GM18867 (cell line): ENCODE results near the gene PRICKLE4.
"Not testable (repeated sequence)": the region's sequence is repeated elsewhere in the genome, so short reads cannot be mapped to it uniquely, and the experiment has no call there.

Experiments
- ATAC-seq: cut with Tn5 transposase; IDR thresholded peaks from one replicate; pipeline ENCODE4 v1.9.1; 2021; ENCODE audit warnings: mild to moderate bottlenecking, moderate library complexity; ENCODE audit not compliant: unreplicated experiment

Gene PRICKLE4

GRCh38 chr6:41791305-41791704 lies 10.7 kb downstream of the PRICKLE4 start:
- no peak for ATAC-seq

- ATAC-seq: no peak
These were observed 11.4 kb downstream of the PRICKLE4 start for GRCh38 chr6:41791984-41792383.

GRCh38 chr6:41796474-41796873 lies 15.9 kb downstream of the PRICKLE4 start:
- ATAC-seq: no peak

- ATAC-seq: no peak
These were observed 18.4 kb downstream of the PRICKLE4 start for GRCh38 chr6:41798901-41799558.

GRCh38 chr6:41799559-41799911 lies 19.0 kb downstream of the PRICKLE4 start:
- ATAC-seq: no peak

GRCh38 chr6:41801380-41801779 lies 20.8 kb downstream of the PRICKLE4 start:
- no peak for ATAC-seq

- ATAC-seq: no peak
These were observed 25.5 kb downstream of the PRICKLE4 start for GRCh38 chr6:41805830-41806774.

- no peak for ATAC-seq
These were observed 30.5 kb downstream of the PRICKLE4 start for GRCh38 chr6:41811095-41811494.

GRCh38 chr6:41811946-41812345 lies 31.4 kb downstream of the PRICKLE4 start:
- ATAC-seq: not testable (repeated sequence)

- no peak for ATAC-seq
These were observed 32.9 kb downstream of the PRICKLE4 start for GRCh38 chr6:41813469-41813868.

GRCh38 chr6:41813956-41814355 lies 33.4 kb downstream of the PRICKLE4 start:
- no peak for ATAC-seq

GRCh38 chr6:41814629-41815028 lies 34.0 kb downstream of the PRICKLE4 start:
- ATAC-seq: no peak

- ATAC-seq: no peak
These were observed 35.0 kb downstream of the PRICKLE4 start for GRCh38 chr6:41815587-41815986.

- ATAC-seq: no peak
These were observed 37.9 kb downstream of the PRICKLE4 start for GRCh38 chr6:41818271-41819054.

- no peak for ATAC-seq
These were observed 40.7 kb downstream of the PRICKLE4 start for GRCh38 chr6:41821266-41821665.

- ATAC-seq: no peak
These were observed 41.4 kb downstream of the PRICKLE4 start for GRCh38 chr6:41822021-41822420.

GRCh38 chr6:41823178-41823577 lies 42.6 kb downstream of the PRICKLE4 start:
- ATAC-seq: no peak

GRCh38 chr6:41824571-41825569 lies 44.3 kb downstream of the PRICKLE4 start:
- no peak for ATAC-seq

GRCh38 chr6:41826343-41827022 lies 45.9 kb downstream of the PRICKLE4 start:
- ATAC-seq: no peak

GRCh38 chr6:41832263-41832662 lies 51.7 kb downstream of the PRICKLE4 start:
- ATAC-seq: no peak
